Right kidney (tissue), 1 donor: Measurements from ENCODE around the gene ETS2.
"Not testable (repeated sequence)": the region's sequence is repeated elsewhere in the genome, so short reads cannot be mapped to it uniquely, and the experiment has no call there.

Source experiments
- DNase-seq: peaks from one replicate; pipeline ENCODE4 v3.0.0-alpha.2; 2016

The ETS2 gene

DNA sequence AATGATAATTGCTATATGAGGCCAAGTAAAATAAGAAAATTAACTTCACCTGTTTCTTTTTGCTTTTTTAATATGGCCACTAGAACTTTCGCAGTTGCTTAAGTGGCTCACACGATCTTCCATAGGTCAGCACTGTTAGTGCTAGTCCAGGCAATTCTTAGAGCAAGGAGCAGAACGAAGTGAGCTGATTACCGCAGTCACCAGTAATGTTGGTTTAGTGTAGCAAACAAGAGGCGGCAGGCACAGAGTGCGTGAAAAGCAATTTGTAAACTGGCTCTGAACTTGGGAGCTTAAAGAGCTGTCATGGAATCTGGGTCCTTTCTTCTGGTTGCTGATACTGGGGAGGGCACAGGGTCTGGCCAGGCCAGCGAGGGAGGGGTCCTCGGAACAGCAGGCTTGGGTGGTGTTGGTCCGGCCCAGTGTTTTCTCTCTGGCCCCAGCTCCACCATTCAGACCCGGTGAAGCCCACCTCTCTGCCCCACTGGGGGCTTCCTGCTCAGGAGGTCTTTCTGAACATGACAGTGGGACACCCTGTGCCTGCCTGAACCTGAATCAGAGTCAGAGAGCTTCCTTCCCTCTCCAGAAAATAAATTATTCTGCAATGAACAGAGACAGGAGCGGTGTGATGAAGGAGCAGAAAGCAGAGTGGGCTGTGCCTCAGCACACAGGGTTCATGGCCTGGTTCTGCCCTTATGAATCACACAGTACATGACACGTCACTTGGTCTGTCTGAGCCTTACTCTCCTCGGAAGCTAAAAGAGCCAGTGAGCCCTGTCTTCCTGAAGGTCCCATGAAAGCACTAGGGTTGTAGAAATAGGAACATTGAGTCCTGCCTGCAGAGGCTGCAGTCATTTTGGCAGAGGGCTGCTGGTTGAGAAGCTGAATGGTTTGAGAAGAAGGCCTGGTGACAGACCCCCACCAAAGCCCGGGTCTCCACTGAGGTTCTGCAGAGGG is 11.9 kb downstream of the ETS2 start:
- DNase-seq: no peak

DNA sequence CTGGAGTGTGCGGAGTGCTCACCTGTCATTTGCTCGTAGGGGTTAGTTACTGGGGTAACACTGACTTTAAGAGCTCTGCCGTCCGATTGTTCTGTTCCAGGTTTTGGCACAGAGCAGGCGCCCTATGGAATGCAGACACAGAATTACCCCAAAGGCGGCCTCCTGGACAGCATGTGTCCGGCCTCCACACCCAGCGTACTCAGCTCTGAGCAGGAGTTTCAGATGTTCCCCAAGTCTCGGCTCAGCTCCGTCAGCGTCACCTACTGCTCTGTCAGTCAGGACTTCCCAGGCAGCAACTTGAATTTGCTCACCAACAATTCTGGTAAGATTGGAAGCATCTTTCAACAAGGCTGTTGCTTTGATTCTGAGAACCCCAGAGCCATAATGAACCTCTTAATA is 12.6 kb downstream of the ETS2 start:
- DNase-seq: no peak

DNA sequence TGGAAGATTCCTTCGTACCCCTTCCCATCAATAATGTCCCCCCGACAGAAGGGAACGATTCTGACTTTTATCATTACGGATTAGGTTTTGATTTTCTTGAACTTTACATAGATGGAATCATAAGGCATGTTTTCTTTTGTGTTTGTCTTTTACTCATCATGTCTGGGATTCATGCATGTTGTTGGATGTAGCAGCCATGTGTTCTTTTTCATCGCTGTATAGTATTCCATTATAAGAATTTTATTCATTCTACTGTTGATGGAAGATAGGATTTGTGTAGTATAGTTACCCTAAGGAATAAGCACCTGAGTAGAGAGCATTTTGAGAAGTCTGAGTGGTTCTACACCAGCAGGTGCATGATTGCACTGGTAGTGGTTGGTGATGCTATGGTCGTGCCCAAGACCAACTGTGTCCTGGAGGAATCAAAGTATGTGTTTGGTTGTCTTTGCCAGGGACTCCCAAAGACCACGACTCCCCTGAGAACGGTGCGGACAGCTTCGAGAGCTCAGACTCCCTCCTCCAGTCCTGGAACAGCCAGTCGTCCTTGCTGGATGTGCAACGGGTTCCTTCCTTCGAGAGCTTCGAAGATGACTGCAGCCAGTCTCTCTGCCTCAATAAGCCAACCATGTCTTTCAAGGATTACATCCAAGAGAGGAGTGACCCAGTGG is 13.5 kb downstream of the ETS2 start:
- DNase-seq: no peak

DNA sequence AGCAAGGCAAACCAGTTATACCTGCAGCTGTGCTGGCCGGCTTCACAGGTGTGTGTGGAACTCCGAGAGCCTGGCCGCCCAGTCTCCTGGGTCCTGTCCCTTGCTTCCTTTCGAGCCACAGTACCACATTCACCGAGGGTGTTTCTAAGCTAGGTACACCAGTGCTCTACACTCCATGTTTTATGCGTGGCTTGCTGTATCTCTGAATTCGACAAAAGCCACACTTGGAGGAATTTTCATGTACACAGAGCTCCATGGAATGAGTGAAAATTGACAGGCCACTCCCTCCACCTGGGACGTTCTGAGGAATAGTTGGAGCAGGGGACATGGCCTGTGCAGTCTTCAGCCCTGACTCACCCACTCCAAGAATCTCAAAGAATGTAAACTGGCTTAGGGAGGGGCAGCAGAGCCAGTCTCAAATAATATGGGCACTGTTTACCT is 14.0 kb downstream of the ETS2 start:
- DNase-seq: no peak

DNA sequence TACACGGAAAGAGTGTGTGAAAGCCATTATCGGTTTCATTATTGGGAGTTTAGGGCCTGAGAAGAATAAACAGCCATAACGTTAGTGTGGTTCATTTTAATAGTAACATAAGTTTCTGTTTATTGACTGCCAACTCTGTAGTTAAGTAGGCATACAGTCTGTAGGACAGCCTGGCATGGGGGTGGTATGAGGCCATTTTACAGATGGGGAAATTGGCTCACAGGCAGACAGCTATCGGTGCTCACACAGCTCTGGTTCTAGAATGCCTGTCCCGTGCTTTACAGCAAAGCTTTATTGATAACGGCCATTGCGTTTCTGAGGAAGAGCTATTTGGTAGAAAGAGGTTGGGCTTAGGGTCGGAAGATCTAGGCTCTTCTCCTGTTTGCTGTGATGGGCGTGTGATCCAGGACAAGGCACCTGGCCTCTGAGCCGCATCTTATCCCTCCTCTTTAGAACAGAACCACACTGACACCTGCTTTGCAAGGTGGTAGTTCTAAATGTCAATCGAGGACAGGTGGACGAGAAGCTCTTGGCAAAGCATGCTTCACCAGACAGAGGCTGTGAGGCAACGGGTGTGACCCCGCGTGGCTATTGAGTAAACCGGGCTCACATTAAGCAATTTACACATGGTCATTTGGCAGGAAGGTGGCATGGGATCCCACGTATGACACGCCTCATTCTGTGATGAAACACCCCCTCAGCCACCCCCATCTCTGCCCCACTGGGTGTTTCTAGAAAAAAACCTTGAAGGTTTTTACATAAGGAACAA is 14.9 kb downstream of the ETS2 start:
- DNase-seq: no peak

DNA sequence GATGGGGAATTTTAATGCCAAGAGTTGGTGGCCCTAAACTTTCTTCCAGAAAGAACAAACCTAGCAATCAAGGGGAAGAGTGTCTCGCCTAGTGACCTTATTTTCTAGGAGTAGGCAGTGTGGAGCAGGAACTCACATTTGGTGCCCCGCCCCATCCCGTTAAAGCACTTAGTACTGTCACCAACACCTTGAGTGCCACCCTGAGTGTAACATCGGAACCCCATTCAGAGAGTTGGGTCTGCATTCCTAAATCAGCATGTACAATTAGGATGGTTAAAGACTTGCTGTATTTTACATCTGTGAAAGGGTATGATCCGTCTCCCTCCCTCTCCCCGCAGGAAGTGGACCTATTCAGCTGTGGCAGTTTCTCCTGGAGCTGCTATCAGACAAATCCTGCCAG is 15.5 kb downstream of the ETS2 start:
- no peak for DNase-seq

DNA sequence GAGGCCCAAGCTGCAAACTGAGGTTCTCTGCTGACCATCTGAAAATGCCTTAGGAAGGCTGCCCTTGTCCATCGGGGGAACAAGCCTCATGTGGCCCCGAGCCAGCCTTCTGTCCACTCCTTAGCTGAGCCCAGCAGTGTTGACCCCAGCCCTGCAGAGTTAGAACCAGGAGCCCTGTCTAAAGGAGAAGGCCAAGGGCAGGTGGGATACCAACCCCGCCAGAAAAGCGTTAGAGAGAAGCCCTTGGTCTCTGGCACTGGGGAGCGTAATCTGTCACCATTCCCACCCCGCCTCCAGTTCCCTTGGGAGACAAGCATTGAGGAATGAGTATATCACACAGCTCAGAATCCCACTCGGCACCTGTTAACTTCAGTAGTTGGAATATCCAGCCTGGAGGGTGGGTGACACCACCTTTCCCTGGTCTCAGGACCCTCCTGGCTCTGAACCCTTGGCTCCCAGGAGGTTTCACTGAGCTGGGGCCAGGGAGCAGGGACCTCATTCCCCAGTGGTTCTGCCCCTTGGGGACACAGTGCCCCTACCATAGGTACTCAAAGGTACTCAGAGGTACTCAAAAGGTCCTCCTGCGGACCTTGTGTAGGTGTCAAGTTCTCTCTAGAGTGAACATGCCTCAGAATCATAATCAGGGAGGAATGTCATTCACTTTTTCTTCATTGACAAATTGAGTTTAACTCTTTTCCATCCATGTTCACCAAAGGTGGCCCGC is 16.4 kb downstream of the ETS2 start:
- no peak for DNase-seq

DNA sequence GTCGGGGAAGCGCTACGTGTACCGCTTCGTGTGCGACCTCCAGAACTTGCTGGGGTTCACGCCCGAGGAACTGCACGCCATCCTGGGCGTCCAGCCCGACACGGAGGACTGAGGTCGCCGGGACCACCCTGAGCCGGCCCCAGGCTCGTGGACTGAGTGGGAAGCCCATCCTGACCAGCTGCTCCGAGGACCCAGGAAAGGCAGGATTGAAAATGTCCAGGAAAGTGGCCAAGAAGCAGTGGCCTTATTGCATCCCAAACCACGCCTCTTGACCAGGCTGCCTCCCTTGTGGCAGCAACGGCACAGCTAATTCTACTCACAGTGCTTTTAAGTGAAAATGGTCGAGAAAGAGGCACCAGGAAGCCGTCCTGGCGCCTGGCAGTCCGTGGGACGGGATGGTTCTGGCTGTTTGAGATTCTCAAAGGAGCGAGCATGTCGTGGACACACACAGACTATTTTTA is 17.1 kb downstream of the ETS2 start:
- DNase-seq: no peak

DNA sequence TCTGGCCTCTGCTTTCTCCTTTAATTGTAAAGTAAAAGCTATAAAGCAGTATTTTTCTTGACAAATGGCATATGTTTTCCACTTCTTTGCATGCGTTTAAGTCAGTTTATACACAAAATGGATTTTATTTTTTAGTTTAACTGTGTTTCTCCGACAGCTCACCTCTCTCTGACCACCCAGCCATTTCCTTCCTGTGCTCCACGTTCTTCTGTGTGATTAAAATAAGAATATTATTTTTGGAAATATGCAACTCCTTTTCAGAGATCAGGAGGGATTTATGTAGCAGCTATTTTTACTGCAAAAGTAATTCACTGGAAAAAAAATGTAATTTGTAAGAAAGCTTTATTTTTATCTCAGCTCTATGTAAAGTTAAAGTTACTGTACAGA is 18.0 kb downstream of the ETS2 start:
- DNase-seq: no peak

DNA sequence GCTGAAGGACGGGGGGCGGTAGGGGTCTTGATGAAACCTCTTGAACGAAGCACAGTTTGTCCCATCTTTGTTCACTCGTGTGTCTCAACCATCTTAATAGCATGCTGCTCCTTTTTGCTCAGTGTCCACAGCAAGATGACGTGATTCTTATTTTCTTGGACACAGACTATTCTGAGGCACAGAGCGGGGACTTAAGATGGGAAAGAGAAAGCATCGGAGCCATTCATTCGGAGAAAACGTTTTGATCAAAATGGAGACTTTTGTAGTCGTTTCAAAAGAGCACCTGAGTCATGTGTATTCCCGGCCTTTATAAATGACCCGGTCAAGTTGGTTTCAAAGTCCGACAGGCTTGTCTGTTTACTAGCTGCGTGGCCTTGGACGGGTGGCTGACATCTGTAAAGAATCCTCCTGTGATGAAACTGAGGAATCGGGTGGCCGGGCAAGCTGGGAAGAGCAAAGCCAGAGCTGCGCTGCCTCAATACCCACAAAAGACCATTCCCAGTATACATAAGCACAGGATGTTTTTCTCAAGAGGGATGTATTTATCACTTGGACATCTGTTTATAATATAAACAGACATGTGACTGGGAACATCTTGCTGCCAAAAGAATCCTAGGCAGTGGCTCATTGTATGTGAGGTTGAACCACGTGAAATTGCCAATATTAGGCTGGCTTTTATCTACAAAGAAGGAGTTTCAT is 18.5 kb downstream of the ETS2 start:
- DNase-seq: no peak

DNA sequence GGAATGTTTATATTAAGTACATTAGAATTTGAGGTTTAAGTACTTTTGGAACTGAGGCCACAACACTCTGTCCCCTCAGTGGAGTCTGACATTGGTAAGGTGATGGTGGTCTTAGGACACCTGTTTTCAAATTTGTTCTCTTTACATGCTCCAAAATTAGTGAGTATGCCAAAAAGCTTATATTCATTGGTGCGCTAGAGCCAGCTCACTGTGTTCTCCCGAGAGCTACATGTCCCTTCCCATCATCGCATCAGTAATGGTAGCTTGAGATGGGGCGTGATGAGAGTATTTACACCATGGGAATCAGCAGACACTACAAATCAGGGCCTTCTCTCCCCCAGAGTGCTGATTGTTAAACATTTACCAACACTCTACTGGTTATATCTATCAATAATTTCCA is 19.5 kb downstream of the ETS2 start:
- DNase-seq: no peak

DNA sequence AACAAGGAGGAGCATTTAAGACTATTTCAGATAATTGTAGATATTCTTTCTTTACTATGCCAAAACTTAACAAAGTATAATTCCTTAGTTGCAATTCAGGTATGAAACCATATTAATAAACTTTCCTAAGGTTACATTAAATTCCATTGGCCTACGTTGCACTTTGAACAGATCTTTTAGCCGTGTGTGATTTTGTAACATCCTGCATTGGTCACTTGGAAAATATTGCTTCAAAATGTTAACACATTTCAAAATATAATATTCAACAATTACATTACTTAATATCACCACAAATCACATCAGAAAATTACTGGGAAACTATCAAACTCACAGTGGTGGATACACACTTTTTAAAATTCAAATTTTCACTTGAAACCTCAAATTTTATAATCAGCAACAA is 20.2 kb downstream of the ETS2 start:
- DNase-seq: no peak

DNA sequence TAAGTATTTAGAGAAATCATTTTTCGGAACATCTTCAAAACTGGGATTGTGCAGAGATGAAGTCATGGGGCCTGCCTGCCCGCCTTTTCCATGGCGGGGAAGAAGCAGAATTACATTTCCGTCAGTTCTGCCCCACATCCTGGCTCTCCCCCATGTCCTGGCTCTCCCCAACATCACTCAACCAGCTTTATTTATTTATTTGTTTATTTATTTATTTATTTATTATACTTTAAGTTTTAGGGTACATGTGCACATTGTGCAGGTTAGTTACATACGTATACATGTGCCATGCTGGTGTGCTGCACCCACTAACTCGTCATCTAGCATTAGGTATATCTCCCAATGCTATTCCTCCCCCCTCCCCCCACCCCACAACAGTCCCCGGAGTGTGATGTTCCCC is 22.4 kb downstream of the ETS2 start:
- not testable (repeated sequence) for DNase-seq

DNA sequence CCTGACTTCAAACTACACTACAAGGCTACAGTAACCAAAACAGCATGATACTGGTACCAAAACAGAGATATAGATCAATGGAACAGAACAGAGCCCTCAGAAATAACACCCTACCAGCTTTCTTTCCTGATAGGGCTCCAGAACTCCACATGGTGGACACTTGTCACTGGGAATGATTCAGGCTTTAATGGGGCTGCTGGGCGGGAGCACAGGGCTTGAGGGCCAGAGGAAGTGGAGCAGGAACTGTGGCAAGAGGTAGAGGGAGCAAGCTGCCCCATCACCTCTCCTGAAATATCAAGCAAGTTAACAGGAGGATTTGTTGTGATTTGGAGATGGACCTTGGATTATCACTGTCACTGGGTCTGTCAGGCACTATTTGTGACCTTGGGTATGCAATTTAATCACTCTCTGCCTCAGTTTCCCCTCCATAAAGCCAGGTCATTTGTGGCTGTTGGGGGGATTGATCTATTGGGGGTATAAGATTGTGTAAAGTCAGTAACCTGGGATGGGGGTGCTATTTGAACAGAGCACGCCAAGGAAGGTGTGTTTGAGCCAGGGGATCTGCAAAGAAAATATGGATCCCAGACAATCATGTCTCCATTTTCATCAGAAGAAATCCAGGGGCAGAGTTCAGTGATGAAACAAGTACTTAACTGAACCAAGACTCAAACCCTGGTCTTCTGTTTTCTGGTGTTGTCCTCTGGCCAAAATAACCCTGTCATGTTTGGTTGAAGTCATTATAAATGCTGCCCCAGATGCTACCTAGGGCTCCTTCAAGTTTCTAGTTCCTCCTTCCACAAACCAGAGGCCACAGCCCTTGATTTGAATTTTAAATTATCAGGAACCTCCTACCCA is 25.2 kb downstream of the ETS2 start:
- DNase-seq: no peak

DNA sequence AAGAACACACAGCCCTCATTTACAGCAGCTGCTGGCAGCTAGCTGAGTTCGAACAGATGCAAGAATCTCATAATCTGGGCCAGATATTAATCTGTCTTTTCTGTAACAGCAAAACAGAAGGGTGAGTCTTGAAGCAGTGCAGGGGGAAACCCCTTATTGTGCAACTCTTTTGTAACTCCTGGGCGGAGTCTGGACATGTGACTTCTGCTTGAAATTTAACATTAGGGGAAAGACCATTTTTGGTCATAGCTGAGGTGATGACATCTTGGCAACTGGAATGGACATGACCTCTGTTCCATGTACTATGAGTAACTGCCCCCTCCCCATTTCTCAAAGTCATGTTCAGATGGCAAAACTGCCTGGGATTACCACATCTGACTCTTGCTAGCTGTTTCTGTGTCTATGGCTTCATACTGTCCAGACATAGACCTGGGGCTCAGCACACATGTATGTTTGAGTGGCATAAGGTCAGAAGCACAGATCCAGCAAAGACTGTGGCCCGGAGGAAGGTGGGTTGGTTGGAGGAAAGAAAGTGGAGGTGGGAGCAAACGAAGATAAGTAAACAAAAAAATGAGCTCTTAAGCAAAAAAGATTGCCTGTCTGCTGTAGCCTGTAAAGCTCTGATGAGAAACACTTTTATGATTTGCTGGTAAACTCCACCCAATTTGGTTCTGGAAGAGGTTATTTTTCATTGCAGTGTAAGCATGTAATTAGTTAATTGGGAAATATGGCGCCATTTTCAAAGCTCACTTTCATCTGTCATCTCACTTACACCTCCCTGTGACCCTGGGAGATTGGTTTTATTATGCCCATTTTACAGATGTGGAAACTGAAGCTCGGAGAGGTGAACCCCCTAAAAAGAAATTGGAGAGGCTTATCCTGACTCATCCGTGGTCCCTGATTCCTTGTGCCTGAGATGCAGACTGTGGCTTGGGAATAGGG is 26.1 kb downstream of the ETS2 start:
- DNase-seq: no peak

DNA sequence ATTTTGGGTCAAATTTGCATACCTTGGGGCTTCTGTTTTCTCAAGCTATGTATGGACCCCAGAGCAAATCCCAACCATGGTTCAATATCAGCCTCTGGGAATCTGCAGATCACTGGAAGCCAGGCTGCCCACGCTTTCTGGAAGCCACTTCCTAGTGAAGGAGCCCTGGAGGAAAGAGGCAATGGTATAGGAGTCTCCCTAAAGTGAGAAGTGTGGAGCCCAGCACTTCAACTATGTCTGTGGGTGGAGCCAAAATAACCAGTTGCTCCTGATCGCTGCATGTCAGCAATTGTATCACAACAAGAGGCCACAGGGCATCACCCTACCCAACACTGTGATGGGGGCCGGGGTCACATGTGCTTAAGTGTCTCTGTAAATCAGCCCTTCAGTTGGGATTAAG is 26.9 kb downstream of the ETS2 start:
- no peak for DNase-seq

DNA sequence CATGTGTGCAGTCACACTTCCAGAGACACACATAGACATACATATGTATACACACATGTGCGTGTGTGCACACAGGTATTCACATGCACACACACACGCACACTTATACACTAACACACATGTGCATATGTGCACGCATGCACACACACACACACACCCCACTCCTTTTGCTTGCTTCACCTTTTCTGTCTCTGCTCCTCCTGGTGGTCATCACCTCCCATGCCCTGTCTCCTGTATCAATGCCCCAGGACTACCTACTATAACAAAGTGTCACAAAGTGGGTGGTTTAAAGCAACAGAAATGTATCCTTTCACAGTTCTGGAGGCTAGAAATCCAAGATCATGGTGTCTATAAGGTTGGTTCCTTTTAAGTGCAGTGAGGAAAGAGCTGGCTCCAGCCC is 27.4 kb downstream of the ETS2 start:
- DNase-seq: no peak

DNA sequence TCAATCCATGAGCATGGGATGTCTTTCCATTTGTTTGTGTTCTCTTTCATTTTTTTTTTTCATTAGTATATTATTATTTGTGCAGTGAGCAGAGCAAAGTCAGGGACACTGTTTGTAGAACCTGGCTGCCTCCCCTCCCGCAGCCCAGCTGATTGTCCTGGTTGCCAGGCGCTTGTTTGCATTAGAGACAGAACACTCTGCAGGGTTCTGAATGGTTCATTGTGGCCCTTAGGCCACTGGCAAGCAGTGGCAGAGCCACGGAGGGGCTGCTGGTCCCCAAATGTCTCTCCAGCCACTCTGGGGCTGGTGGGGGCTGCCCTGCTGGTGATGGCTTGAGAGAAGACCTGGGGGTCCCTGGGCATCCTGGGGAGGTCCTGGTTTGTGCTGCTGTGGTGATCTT is 29.0 kb downstream of the ETS2 start:
- DNase-seq: no peak

DNA sequence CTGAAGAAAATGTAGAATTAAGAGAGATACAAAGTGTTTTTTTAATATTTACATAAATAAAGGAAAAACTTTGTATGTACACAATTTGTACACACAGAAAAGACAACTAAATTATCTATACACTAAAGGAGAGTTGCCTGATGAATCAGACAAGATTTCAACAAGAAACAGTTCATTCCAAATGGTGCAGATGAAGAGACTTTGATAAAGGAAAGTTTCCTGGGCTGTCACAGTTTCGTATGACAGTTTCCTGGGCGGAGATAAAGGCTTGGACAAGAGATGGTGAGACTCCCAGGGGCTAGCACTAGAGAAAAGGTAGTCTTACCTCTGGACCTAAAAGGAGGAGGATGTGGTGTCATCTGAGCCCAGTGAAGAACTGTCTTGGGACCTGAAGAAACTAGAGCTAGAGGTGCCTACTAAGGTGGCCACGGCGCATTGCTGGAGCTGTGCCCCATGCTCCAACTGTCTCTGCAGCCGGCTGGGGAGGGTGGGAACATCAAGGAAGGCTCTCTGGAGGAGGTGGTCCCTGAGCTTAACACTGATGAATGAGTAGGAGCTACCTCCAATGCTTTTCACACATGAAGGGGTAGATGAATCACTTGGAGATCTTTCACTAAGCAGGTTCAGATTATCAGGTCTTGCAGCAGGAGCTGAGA is 32.2 kb downstream of the ETS2 start:
- no peak for DNase-seq
